Lower leg skin (tissue), 4 donors: ENCODE data around the gene FBH1. TPM values are rescaled to one million over a fixed set of nuclear protein-coding genes. Genes with fewer than 3 reads are reported as not detected.

Experiments
- DNase-seq, 2 donors: peaks; one replicate each; pipeline ENCODE4 v3.0.0-alpha.2; 2019; ENCODE audit warnings: low spot score in 2 of 2
- H3K4me3 ChIP-seq: fragments of 200-600 bp; sonication (generic); 2 replicates; pipeline ENCODE4 v1.5.1; 2017; ENCODE audit warnings: mild to moderate bottlenecking, low read depth; ENCODE audit not compliant: poor library complexity, severe bottlenecking
- POLR2A ChIP-seq, 2 donors: fragments of 450-650 bp; IDR thresholded peaks; one replicate each; pipeline ENCODE4 v1.6.1; 2016 to 2017; ENCODE audit warnings: antibody characterized with exemption in 2 of 2, mild to moderate bottlenecking in 1 of 2, moderate library complexity in 1 of 2
- WGBS, 2 donors: methylation state at CpG; one replicate each; pipeline ENCODE4 v1.1.5; 2018; 5-methylcytosine and 5-hydroxymethylcytosine counted together
- intact Hi-C: fragments of 100-400 bp; cut with DNase I; formaldehyde crosslinking; loops from one replicate; pipeline ENCODE4 v1.15.0; 2023; ENCODE audit warnings: low total_unique reads
- total RNA-seq, 4 donors: library from RNA; depleted of rRNA; stranded (reverse); fragments of >200 nt; gene quantifications; one replicate each; pipeline ENCODE4 v1.1.0, GENCODE V29; 2016
- TF ChIP-seq, protein P1 (sequence below), 3 donors: fragments of 450-650 bp; IDR thresholded peaks; one replicate each; pipeline ENCODE4 v1.5.1; 2016; ENCODE audit warnings: antibody characterized with exemption in 3 of 3, mild to moderate bottlenecking in 3 of 3, moderate library complexity in 2 of 3

Gene FBH1
- total RNA-seq, 4 donors from 2014 or later: 76.0 to 100 (median 92.2) TPM

DNA sequence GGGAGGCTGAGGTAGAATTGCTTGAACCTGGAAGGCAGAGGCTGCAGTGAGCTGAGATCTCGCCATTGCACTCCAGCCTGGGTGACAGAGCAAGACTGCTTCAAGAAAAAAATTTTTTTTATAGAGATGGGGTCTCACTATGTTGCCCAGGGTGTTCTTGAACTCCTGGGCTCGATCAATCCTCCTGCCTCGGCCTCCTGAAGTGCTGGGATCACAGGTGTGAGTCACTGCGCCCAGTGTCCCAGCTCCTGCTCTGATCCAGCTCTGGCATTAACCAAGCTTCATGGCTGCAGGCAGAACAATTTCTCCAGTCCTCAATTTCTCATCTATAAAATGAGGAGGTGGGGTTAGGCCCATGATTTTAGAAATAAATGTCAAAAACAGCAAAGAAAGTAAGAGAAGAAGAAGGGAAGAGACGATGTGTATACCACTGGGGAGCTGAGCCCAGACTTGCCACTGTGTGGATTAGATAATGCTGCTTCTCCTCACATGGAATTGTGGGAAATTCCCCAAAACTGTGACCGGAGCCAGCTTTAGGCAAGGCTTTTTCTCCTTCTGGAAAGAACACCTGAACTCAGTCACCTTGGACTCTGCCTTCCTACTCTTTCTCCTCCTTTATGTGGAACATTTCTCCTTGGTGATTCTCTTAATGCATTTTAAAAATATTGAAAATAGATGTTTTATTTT, 61.8 kb downstream of the FBH1 start:
- TF ChIP-seq, protein P1, sequence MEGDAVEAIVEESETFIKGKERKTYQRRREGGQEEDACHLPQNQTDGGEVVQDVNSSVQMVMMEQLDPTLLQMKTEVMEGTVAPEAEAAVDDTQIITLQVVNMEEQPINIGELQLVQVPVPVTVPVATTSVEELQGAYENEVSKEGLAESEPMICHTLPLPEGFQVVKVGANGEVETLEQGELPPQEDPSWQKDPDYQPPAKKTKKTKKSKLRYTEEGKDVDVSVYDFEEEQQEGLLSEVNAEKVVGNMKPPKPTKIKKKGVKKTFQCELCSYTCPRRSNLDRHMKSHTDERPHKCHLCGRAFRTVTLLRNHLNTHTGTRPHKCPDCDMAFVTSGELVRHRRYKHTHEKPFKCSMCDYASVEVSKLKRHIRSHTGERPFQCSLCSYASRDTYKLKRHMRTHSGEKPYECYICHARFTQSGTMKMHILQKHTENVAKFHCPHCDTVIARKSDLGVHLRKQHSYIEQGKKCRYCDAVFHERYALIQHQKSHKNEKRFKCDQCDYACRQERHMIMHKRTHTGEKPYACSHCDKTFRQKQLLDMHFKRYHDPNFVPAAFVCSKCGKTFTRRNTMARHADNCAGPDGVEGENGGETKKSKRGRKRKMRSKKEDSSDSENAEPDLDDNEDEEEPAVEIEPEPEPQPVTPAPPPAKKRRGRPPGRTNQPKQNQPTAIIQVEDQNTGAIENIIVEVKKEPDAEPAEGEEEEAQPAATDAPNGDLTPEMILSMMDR (IDR thresholded peaks at IDR 0.05): no peak
- TF ChIP-seq POLR2A (IDR thresholded peaks at IDR 0.05): no peak
- no peak for DNase-seq
- WGBS, 2 donors: 59 to 67% methylated on average over 6 of the region's 6 CpGs
- intact Hi-C loops: no loop called here
- H3K4me3 ChIP-seq: no peak overlapping the region

DNA sequence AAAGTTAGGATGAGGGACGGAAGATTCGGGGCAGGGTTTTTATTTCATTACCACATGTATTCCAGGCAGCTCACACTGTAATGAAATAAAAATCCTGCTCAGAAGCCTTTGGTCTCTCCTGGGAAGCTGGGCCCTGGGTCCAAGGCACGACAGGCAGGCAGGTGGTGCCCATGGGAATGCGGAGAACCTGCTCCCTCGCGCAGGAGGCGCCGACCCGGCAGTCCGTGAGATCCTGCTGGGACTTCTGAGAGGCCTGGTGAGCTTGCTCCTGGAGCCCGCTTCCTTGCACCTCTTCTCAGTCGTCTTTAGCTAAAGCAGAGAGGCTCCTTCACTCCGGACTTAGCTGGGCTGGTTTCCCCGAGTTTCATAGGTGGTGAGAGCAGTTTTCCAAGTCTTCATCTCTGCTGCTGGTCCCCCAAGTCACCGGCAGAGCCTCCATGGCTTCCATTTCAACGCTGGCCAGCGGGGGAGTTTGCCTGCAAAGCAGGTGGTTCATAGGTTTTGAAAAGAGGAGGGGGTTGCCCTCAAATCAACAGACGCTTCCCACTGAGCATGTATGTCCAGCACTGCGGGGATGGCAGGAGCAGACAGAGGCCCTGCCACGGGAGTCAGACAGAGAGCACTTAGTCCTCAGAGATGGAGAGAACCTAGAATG, 62.8 kb downstream of the FBH1 start:
- no peak overlapping the region for H3K4me3 ChIP-seq
- intact Hi-C loops: no loop called here
- no peak for DNase-seq
- WGBS, 2 donors: 89 to 93% methylated on average over 14 to 20 of the region's 20 CpGs
- TF ChIP-seq, protein P1 (IDR thresholded peaks at IDR 0.05): no peak
- no peak for TF ChIP-seq POLR2A (IDR thresholded peaks at IDR 0.05)

DNA sequence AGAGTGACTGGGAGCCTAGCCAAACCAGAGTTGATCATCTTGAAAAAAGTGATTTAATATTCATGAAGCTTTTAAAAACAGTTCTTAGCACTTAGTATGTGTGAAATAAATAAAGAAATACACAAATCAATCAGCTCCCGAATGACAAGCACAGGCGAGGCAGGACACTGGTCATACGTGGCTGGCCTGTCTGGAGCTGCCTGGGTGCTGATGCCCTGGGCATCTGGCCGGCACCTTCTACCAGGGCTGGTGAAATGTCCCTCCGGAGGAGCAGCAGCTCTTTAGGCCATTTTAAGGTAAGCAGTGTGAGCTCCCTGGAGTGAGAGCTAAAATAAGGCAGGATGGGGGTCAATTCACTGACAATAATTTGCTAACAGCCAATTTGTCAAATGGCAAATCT, 63.6 kb downstream of the FBH1 start:
- H3K4me3 ChIP-seq: no peak overlapping the region
- TF ChIP-seq, protein P1 (IDR thresholded peaks at IDR 0.05): no peak
- no peak for TF ChIP-seq POLR2A (IDR thresholded peaks at IDR 0.05)
- DNase-seq: no peak
- intact Hi-C loops: no loop called here
- 79 to 93% methylated on average over 5 of the region's 5 CpGs for WGBS, 2 donors

DNA sequence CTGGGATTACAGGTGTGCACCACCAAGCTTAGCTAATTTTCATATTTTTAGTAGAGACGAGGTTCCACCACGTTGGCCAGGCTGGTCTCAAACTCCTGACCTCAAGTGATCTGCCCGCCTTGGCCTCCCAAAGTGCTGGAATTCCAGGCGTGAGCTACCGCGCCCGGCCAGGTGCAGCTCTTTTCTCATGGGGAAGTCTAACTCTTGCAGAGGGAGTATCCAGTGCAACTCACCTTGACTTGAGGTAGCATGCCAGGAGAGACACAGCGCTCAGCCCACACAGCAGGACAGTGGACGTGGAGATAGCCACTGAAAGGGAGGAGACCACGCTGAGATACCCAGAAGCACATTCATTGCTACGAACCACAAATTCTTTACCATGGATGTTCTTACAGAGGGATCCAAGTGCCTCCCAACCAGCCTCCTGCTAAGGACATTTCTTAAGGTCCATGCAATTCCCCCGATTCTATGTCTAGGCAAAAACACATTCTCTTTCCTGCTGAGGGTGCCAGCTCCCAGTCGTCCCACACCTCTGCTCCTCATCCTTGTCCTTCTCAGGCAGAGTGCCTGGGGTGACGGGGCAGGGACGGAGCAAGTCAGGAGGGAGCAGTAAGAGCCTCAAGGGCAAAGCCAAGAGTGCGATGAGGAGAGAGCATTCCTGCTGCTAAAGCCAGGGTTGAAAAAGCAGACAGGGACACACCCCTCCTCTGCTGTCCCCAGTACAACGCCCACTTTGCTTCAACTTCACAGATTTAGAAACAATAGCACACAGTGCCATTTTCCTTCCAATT, 66.3 kb downstream of the FBH1 start:
- intact Hi-C loops: no loop called here
- WGBS, 2 donors: 84 to 87% methylated on average over 17 of the region's 17 CpGs
- DNase-seq: no peak
- no peak for TF ChIP-seq POLR2A (IDR thresholded peaks at IDR 0.05)
- TF ChIP-seq, protein P1 (IDR thresholded peaks at IDR 0.05): no peak
- H3K4me3 ChIP-seq: no peak overlapping the region

DNA sequence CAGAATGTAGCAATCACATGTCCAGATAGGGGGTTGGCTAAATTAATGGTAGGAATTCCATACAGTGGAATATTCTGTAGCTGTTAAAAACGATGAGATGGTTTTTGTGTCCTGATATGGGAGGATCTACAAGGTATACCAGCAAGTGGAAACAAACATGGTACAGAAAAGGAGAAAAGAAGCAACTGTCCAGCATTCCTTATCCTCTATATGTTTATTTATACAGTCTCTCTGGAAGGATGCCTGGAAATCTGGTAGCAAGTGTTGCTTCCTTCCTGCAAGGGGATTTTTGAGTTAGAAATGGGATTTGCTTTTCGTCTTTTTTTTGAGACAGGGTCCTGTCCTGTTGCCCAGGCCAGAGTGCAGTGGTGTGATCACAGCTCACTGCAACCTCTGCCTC, 68.0 kb downstream of the FBH1 start:
- intact Hi-C loops: no loop called here
- no peak for DNase-seq
- TF ChIP-seq, protein P1 (IDR thresholded peaks at IDR 0.05): no peak
- no peak for TF ChIP-seq POLR2A (IDR thresholded peaks at IDR 0.05)
- WGBS, 2 donors: 86 to 90% methylated on average over 2 of the region's 2 CpGs
- no peak overlapping the region for H3K4me3 ChIP-seq
